MM.1S (cell line): ENCODE measurements around the gene OLFM1.

Experiments used
- DNase-seq: peaks from one replicate; pipeline ENCODE4 v3.0.0-alpha.2; 2015
- H2AFZ ChIP-seq: fragments of 300-600 bp; sonication (generic); 2 replicates; pipeline ENCODE4 v1.6.0; 2016; ENCODE audit warnings: antibody characterized with exemption, low read length
- H3F3A ChIP-seq: fragments of 300-600 bp; sonication (generic); 2 replicates; pipeline ENCODE4 v1.6.1; 2016; ENCODE audit warnings: mild to moderate bottlenecking, antibody characterized with exemption, low read length, moderate library complexity, mixed read lengths; ENCODE audit not compliant: insufficient read depth
- H3K27ac ChIP-seq: fragments of 300-600 bp; sonication (generic); 2 replicates; pipeline ENCODE4 v1.5.1; 2016; ENCODE audit warnings: mild to moderate bottlenecking, low read length
- H3K27me3 ChIP-seq: fragments of 300-600 bp; sonication (generic); replicated peaks from 2 replicates; pipeline ENCODE4 v1.6.0; 2016; ENCODE audit warnings: low read length; ENCODE audit not compliant: insufficient read depth
- H3K36me3 ChIP-seq: fragments of 300-600 bp; sonication (generic); replicated peaks from 2 replicates; pipeline ENCODE4 v1.6.1; 2016; ENCODE audit warnings: mild to moderate bottlenecking, low read length, mixed read lengths; ENCODE audit not compliant: insufficient read depth
- H3K4me1 ChIP-seq: fragments of 300-600 bp; sonication (generic); 2 replicates; pipeline ENCODE4 v1.6.1; 2016; ENCODE audit warnings: low read length, mixed read lengths
- H3K4me2 ChIP-seq: fragments of 300-600 bp; sonication (generic); 2 replicates; pipeline ENCODE4 v1.6.0; 2016; ENCODE audit warnings: low read depth, low read length
- H3K4me3 ChIP-seq: fragments of 300-600 bp; sonication (generic); 2 replicates; pipeline ENCODE4 v1.5.1; 2016; ENCODE audit warnings: low read length, mixed read lengths
- H3K79me2 ChIP-seq: fragments of 300-600 bp; sonication (generic); 2 replicates; pipeline ENCODE4 v1.6.1; 2016; ENCODE audit warnings: mixed run types, low read length, mixed read lengths
- H3K9ac ChIP-seq: fragments of 300-600 bp; sonication (generic); 2 replicates; pipeline ENCODE4 v1.6.1; 2016; ENCODE audit warnings: low read length, mixed read lengths
- H3K9me2 ChIP-seq: fragments of 300-600 bp; sonication (generic); replicated peaks from 2 replicates; pipeline ENCODE4 v1.6.1; 2016; ENCODE audit warnings: mild to moderate bottlenecking, low read length, mixed read lengths; ENCODE audit not compliant: insufficient read depth
- H3K9me3 ChIP-seq: fragments of 300-600 bp; sonication (generic); replicated peaks from 2 replicates; pipeline ENCODE4 v1.6.1; 2016; ENCODE audit warnings: mild to moderate bottlenecking, low read length, mixed read lengths; ENCODE audit not compliant: insufficient read depth
- H4K20me1 ChIP-seq: fragments of 300-600 bp; sonication (generic); 2 replicates; pipeline ENCODE4 v1.6.1; 2016; ENCODE audit warnings: mild to moderate bottlenecking, low read length, moderate library complexity, mixed read lengths; ENCODE audit not compliant: insufficient read depth
- EZH2 ChIP-seq: fragments of 300-600 bp; sonication (generic); optimal IDR thresholded peaks from 2 replicates; pipeline ENCODE3; 2017; ENCODE audit warnings: low read depth, mild to moderate bottlenecking, antibody characterized with exemption, low read length, mixed read lengths
- EZH2phosphoT487 ChIP-seq: fragments of 300-600 bp; sonication (generic); IDR thresholded peaks from 2 replicates; pipeline ENCODE4 v1.6.1; 2018; ENCODE audit warnings: antibody characterized with exemption, low read length
- TF ChIP-seq, protein P1 (sequence below): fragments of 300-600 bp; sonication (generic); IDR thresholded peaks from 2 replicates; pipeline ENCODE4 v1.5.1; 2016; ENCODE audit warnings: antibody characterized with exemption, low read length, mixed read lengths

OLFM1 gene

DNA sequence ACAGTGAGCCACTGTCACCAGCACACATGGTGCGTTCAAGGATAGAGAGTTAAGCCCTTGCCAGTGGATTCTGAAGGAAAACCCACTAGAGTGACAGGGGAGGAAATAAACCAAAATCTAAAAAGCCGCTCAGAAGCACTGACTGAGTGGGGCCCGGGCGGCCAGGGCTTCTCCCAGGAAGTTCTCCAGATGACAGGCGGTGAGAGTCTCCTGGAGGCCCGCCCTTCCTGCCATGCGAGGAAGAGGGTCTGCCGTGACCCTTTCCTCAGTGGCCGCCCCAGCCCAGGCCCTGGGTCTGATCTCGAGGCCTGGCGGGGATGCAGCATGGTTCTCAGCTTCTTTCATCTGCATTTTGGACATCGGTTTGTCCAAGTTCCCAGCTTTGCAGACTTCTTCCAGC, 14.9 kb downstream of the OLFM1 start:
- Histone ChIP-seq H3K27me3 (peaks cover 95% of the 10 kb centered on the region), H3K9me2 (no peaks in the 10 kb centered on the region)

DNA sequence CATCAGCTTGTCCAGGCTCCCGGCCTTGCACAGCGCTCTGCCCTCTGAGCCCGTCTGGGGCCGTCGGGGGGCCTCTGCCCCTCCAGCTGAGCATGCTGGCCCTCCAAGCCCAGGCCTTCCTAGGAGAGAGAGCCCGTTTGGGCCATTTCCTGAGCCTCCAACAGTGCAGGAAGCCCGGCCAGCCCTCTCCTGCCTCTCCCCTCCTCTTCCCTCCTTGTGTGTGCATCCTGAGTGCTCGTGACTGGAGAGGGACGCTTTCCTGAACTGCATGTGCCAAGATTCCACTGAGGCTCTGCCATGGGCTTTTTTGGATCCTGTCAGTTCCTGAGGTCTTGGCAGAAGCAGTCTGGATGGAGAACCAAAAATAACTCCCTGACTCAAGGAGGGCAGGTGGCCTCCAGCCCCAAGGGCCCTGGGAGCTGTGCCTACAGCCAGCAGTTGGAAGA, 15.6 kb downstream of the OLFM1 start:
- H4K20me1 ChIP-seq: no peaks in the 10 kb centered on the region
- DNase-seq: no peak
- no peaks in the 10 kb centered on the region for H3K9me3 ChIP-seq
- H3K27ac ChIP-seq: no peak overlapping the region
- no peaks in the 10 kb centered on the region for H3K79me2 ChIP-seq
- H3F3A ChIP-seq: no peaks in the 10 kb centered on the region
- H3K9ac ChIP-seq: no peak overlapping the region
- TF ChIP-seq, protein P1, sequence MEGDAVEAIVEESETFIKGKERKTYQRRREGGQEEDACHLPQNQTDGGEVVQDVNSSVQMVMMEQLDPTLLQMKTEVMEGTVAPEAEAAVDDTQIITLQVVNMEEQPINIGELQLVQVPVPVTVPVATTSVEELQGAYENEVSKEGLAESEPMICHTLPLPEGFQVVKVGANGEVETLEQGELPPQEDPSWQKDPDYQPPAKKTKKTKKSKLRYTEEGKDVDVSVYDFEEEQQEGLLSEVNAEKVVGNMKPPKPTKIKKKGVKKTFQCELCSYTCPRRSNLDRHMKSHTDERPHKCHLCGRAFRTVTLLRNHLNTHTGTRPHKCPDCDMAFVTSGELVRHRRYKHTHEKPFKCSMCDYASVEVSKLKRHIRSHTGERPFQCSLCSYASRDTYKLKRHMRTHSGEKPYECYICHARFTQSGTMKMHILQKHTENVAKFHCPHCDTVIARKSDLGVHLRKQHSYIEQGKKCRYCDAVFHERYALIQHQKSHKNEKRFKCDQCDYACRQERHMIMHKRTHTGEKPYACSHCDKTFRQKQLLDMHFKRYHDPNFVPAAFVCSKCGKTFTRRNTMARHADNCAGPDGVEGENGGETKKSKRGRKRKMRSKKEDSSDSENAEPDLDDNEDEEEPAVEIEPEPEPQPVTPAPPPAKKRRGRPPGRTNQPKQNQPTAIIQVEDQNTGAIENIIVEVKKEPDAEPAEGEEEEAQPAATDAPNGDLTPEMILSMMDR: no peak
- TF ChIP-seq EZH2phosphoT487 (no peak), EZH2 (no peak)
- no peak overlapping the region for H2AFZ ChIP-seq
- no peaks in the 10 kb centered on the region for H3K9me2 ChIP-seq
- no peak overlapping the region for H3K4me3 ChIP-seq
- H3K4me1 ChIP-seq: no peaks in the 10 kb centered on the region
- peaks cover 95% of the 10 kb centered on the region for H3K27me3 ChIP-seq
- H3K4me2 ChIP-seq: no peak overlapping the region
- H3K36me3 ChIP-seq: no peaks in the 10 kb centered on the region

More for the DNA sequence above, 14.9 kb downstream of the OLFM1 start:
- no peaks in the 10 kb centered on the region for H3K4me1 ChIP-seq
- no peak for TF ChIP-seq EZH2
- TF ChIP-seq, protein P1: no peak
- no peak for TF ChIP-seq EZH2phosphoT487
- no peaks in the 10 kb centered on the region for H4K20me1 ChIP-seq
- no peak for DNase-seq
- no peaks in the 10 kb centered on the region for H3F3A ChIP-seq
- H3K36me3 ChIP-seq: no peaks in the 10 kb centered on the region
- H3K79me2 ChIP-seq: no peaks in the 10 kb centered on the region
- H3K4me3 ChIP-seq: no peak overlapping the region
- H3K9me3 ChIP-seq: no peaks in the 10 kb centered on the region
- no peak overlapping the region for H3K27ac ChIP-seq
- H3K4me2 ChIP-seq: no peak overlapping the region
- no peak overlapping the region for H3K9ac ChIP-seq
- H2AFZ ChIP-seq: no peak overlapping the region

DNA sequence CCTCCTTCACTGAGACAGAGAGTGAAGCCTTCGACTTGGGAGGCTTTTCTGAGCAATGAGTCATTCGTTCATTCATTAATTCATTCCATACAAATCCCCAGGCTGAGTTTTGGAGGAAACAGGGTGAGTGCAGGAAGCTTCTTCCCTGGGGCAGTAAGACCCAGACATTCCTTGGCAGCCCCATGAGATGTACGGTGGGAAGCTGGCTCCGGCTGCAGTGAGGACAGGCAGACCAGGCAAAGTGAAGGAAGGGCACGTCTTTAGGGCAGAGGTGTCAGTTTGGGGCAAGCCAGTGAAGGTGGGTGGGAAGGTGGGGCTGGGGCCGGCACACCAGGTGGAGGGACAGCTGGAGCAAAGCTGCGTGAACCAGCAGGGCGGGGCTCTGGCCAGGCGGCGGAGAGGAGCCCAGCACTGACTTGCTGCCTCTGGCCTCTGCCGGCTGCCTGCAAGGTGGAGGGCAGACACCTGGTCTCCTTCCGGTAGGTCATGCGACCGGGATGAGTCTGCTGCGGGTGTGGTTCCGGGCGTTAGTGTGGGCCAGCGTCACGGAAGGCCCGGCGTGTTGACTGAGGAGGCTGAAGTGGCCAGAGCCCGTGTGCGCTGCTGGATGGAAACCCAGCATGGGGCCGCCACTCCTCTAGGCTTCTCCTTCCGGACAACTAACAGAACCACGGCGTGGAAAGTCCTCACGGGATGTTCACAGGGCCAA, 16.6 kb downstream of the OLFM1 start:
- no peaks in the 10 kb centered on the region for H3K9me2 ChIP-seq
- no peak overlapping the region for H3K4me3 ChIP-seq
- H3F3A ChIP-seq: no peaks in the 10 kb centered on the region
- TF ChIP-seq EZH2phosphoT487 (no peak), EZH2 (no peak)
- TF ChIP-seq, protein P1: no peak
- H3K27ac ChIP-seq: no peak overlapping the region
- DNase-seq: no peak
- no peaks in the 10 kb centered on the region for H4K20me1 ChIP-seq
- H2AFZ ChIP-seq: no peak overlapping the region
- H3K79me2 ChIP-seq: no peaks in the 10 kb centered on the region
- H3K36me3 ChIP-seq: no peaks in the 10 kb centered on the region
- H3K4me1 ChIP-seq: no peaks in the 10 kb centered on the region
- H3K9ac ChIP-seq: no peak overlapping the region
- H3K9me3 ChIP-seq: no peaks in the 10 kb centered on the region
- no peak overlapping the region for H3K4me2 ChIP-seq
- peaks cover 95% of the 10 kb centered on the region for H3K27me3 ChIP-seq
